Fibroblast of mammary gland (primary cell): Measurements from ENCODE around the gene RYR2.

Experiments
- DNase-seq: peaks from one replicate; pipeline ENCODE4 v3.0.0-alpha.2; 2010; ENCODE audit warnings: low read depth
- H3K4me3 ChIP-seq: 2 replicates; pipeline ENCODE4 v1.5.1; 2011; ENCODE audit warnings: low read depth, mild to moderate bottlenecking, low read length, moderate library complexity; ENCODE audit not compliant: control insufficient read depth
- TF ChIP-seq, protein P1 (sequence below): conservative IDR thresholded peaks from 2 replicates; pipeline ENCODE4 v1.5.1; 2011; ENCODE audit warnings: low read depth, low read length, inconsistent platforms; ENCODE audit not compliant: control insufficient read depth, insufficient read depth

Gene RYR2

DNA sequence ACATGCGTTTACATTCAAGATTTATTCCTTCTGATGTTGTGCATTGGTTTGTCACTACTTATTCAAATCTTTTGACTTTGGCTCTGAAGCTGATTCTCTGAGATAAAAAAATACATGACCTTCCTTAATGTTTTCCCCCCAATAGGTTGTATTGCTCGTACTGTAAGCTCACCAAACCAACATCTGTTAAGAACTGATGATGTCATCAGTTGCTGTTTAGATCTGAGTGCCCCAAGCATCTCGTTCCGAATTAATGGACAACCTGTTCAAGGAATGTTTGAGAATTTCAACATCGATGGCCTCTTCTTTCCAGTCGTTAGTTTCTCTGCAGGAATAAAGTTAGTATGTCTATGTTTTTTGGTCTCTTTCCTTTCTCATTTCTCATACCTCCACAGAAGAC lies 458.6 kb downstream of the RYR2 start:
- no peak overlapping the region for H3K4me3 ChIP-seq
- TF ChIP-seq, protein P1, sequence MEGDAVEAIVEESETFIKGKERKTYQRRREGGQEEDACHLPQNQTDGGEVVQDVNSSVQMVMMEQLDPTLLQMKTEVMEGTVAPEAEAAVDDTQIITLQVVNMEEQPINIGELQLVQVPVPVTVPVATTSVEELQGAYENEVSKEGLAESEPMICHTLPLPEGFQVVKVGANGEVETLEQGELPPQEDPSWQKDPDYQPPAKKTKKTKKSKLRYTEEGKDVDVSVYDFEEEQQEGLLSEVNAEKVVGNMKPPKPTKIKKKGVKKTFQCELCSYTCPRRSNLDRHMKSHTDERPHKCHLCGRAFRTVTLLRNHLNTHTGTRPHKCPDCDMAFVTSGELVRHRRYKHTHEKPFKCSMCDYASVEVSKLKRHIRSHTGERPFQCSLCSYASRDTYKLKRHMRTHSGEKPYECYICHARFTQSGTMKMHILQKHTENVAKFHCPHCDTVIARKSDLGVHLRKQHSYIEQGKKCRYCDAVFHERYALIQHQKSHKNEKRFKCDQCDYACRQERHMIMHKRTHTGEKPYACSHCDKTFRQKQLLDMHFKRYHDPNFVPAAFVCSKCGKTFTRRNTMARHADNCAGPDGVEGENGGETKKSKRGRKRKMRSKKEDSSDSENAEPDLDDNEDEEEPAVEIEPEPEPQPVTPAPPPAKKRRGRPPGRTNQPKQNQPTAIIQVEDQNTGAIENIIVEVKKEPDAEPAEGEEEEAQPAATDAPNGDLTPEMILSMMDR, result no peak
- DNase-seq, result no peak

DNA sequence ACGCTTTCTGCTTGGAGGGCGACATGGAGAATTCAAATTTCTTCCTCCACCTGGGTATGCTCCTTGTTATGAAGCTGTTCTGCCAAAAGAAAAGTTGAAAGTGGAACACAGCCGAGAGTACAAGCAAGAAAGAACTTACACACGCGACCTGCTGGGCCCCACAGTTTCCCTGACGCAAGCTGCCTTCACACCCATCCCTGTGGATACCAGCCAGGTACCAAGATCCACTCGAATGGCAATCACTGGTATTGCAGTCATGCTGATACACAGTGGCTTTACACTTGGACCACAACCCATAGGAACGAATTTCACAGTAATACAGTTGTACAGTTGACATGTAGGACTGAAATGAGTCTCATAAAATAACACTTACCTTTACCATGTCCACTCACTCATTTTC lies 461.3 kb downstream of the RYR2 start:
- no peak overlapping the region for H3K4me3 ChIP-seq
- no peak for DNase-seq
- TF ChIP-seq, protein P1, result no peak

DNA sequence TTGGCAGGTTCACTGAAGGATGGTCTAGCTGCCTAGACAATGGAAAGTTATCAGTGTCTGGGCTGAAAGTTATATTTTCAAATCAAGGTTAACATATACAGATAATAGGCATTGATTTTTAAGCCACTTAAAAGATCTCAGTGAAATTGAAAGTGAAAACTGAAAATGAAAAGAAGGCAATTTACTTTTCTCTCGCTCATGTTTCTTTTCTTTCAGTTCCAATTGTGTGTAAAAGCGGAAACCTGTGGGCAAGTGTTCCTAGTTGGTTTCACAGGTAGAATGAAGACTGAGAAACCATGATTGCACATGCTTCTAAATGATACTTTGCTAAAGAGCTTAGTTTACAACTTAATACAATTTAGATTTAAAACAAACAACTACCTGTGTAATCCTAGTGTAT lies 465.0 kb downstream of the RYR2 start:
- H3K4me3 ChIP-seq, result no peak overlapping the region
- TF ChIP-seq, protein P1, result no peak
- no peak for DNase-seq

DNA sequence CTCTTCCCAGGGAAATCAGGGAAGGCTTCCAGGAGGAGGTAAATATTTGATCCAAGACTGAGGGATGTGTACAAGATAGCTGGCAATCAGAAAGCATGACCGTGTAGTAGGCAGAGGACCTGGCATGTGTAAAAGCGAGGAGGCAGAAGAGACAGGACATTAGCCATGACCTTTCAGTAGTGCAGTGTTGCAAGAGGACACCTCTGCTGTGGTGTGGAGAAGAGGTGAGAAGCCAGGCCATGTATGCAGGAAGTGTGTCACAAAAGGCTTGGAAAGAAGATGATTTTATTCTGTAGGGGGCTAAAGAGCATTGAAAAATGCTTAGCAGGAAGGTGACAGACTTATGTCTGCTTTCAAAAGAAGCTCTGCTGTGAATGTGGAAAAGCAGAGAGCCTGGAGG lies 467.8 kb downstream of the RYR2 start:
- TF ChIP-seq, protein P1, result no peak
- no peak for DNase-seq
- H3K4me3 ChIP-seq, result no peak overlapping the region

DNA sequence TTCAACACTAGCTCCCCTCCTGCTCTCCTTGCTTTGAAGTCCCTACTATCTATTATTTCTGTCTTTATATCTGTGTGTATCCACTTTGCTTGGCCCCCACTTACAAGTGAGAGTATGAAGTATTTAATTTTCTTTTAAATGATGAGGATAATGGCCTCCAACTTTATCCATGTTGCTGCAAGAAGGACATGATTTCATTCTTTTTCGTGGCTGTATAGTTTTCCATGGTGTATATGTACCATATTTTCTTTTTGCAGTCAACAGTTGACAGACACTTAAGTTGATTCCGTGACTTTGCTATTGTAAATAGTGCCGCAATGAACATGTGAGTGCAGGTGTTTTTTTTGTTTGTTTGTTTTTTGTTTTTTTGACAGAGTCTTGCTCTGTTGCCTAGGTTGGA lies 483.1 kb downstream of the RYR2 start:
- H3K4me3 ChIP-seq, result no peak overlapping the region
- TF ChIP-seq, protein P1, result no peak
- no peak for DNase-seq

DNA sequence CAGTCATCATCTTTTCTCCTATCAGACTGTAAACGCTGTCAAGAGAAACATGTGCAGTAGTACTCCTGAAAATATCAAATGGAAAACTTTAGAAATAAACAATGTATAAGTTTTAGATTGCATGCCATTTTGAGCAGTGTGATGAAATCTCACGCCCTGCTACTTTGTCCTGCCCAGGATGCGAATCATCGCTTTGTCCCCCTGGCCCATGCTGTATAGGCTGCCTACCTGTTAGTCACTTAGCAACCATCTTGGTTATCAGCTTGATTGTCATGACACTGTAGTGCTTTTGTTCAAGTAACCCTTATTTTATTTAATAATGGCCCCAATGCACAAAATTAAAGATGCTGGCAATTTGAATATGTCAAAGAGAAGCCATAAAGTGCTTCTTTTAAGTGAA lies 485.8 kb downstream of the RYR2 start:
- TF ChIP-seq, protein P1, result no peak
- H3K4me3 ChIP-seq, result no peak overlapping the region
- DNase-seq, result no peak

DNA sequence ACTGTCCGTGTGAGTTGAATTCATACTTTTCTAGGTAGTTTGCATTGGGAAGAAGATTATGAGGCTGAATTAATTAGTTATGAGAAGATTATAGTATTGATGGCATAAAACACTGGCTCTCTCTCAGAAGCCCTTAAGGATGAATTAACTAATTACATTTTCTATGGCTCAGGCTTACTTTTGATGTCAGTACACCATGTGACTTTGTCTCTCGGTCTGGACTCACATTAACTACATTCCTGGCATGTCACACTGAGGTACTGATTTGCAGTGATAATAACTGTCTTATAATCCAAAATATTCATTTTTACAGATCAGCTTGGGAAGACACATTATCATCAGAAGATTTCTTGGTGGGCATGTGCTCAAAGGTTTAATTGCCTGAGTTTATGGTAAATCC lies 486.6 kb downstream of the RYR2 start:
- no peak for DNase-seq
- H3K4me3 ChIP-seq, result no peak overlapping the region
- TF ChIP-seq, protein P1, result no peak
